Epithelial cell of esophagus (primary cell): ENCODE results near the gene STK32B.
"Not testable (repeated sequence)": the region's sequence is repeated elsewhere in the genome, so short reads cannot be mapped to it uniquely, and the experiment has no call there.

Experiments used
- DNase-seq: peaks from one replicate; pipeline ENCODE4 v3.0.0; 2010; ENCODE audit warnings: low read depth
- H3K4me3 ChIP-seq: 2 replicates; pipeline ENCODE4 v1.5.1; 2011; ENCODE audit warnings: mild to moderate bottlenecking, low read length, control low read depth
- TF ChIP-seq, protein P1 (sequence below): IDR thresholded peaks from 2 replicates; pipeline ENCODE4 v1.5.1; 2011; ENCODE audit warnings: low read depth, mild to moderate bottlenecking, low read length, control low read depth, inconsistent platforms; ENCODE audit not compliant: insufficient read depth; ENCODE audit errors: missing control alignments

Gene STK32B

DNA sequence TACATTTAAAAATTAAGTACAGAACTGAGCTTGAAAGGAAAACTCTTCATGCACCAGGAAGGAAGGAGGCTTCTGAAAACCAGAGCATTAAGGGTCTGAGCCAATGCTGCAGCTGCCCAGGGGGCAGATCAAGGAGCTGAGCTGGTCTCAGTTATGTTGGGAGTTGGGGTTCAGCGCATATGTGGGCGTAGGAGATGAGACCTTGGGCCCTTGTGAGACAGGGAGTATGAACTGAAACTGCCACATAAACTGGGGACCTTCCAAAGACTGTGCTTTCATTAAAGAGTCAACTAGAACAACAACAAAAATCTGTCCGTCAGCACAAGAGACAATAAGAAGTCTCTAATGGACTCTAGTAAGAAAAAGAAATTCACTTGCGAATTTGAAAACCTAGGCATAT, 226.9 kb downstream of the STK32B start:
- H3K4me3 ChIP-seq = no peak overlapping the region
- TF ChIP-seq, protein P1, sequence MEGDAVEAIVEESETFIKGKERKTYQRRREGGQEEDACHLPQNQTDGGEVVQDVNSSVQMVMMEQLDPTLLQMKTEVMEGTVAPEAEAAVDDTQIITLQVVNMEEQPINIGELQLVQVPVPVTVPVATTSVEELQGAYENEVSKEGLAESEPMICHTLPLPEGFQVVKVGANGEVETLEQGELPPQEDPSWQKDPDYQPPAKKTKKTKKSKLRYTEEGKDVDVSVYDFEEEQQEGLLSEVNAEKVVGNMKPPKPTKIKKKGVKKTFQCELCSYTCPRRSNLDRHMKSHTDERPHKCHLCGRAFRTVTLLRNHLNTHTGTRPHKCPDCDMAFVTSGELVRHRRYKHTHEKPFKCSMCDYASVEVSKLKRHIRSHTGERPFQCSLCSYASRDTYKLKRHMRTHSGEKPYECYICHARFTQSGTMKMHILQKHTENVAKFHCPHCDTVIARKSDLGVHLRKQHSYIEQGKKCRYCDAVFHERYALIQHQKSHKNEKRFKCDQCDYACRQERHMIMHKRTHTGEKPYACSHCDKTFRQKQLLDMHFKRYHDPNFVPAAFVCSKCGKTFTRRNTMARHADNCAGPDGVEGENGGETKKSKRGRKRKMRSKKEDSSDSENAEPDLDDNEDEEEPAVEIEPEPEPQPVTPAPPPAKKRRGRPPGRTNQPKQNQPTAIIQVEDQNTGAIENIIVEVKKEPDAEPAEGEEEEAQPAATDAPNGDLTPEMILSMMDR = no peak
- DNase-seq = no peak

DNA sequence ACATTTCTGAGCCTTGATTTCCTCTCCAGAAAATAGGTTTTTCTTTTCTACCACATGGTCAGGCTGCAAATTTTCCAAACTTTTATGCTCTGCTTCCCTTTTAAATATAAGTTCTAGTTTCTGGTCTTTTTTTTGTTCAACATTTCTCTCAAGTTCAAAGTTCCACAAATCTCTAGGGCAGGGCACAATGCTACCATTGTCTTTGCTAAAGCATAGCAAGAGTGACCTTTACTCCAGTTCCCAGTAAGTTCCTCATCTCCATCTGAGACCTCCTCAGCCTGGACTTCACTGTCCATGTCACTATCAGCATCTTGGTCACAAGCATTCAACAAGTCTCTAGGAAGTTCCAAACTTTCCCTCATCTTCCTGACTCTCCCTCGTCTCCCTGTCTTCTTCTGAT, 228.8 kb downstream of the STK32B start:
- not testable (repeated sequence) for DNase-seq, H3K4me3 ChIP-seq

DNA sequence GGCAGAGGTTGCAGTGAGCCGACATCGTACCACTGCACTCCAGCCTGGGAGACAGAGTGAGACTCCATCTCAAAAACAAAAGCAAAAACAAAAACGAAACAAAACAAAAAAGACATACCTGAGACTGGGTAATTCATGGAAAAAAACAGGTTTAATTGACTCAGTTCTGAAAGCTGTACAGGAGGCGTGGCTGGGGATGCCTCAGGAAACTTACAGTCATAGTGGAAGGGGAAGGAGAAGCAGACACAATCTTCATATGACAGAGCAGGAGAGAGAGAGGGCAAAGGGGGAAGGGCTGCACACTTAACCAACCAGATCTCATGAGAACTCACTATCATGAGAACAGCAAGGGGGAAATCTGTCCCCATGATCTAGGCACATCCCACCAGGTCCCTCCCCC, 229.5 kb downstream of the STK32B start:
- TF ChIP-seq, protein P1 = no peak
- no peak overlapping the region for H3K4me3 ChIP-seq
- DNase-seq = no peak

DNA sequence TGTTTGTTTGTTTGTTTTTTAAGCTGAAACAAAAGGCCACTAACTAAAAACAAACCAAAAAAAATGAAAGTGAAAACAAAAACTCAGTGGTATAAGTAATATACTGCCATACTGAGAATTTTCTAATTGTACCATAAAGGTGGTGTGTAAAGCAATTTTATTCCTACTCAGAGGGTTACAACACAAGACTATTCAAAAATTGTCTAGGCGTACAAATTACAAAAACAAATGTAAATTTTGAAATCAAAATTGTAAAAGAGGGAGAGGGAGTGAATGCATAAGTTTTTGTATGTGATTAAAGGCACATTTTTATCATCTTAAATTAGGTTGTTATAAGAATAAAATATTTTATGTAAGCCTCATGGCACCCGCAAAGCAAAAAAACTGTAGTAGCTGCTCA, 232.6 kb downstream of the STK32B start:
- DNase-seq = no peak
- TF ChIP-seq, protein P1 = no peak
- H3K4me3 ChIP-seq = no peak overlapping the region

DNA sequence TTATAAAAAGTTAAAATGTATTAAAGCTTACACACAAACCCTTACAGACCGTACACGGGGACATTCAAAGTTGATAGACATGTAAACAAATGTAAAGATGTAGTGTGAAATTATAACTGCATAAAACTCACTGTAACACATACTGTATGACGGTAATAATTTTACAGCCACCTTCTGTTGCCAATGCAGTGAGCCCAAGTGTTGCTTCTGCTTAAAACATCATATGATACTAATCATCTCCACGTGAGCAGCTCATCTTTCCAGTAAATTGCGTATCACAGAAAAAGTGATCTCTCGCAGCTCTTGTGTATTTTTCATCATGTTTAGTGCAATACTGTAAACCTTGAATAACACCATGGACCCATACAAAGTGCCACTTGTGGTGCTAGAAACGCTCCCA, 233.2 kb downstream of the STK32B start:
- TF ChIP-seq, protein P1 = no peak
- no peak overlapping the region for H3K4me3 ChIP-seq
- no peak for DNase-seq

DNA sequence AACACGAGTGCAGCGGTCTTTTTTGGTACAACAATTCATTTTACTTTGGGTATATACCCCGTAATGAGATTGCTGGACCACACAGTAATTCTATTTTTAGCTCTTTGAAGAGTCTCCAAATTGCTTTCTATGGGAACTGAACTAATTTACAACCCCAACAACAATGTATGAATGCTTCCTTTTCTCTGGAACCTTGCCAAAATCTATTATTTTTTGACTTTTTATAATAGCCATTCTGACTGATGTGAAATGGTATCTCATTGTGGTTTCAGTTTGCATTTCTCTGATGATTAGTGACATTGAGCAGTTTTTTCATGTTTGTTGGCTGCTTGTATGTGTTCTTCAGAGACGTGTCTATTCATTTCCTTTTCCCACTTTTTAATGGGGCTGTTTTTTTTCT, 240.8 kb downstream of the STK32B start:
- no peak overlapping the region for H3K4me3 ChIP-seq
- TF ChIP-seq, protein P1 = no peak
- DNase-seq = no peak

DNA sequence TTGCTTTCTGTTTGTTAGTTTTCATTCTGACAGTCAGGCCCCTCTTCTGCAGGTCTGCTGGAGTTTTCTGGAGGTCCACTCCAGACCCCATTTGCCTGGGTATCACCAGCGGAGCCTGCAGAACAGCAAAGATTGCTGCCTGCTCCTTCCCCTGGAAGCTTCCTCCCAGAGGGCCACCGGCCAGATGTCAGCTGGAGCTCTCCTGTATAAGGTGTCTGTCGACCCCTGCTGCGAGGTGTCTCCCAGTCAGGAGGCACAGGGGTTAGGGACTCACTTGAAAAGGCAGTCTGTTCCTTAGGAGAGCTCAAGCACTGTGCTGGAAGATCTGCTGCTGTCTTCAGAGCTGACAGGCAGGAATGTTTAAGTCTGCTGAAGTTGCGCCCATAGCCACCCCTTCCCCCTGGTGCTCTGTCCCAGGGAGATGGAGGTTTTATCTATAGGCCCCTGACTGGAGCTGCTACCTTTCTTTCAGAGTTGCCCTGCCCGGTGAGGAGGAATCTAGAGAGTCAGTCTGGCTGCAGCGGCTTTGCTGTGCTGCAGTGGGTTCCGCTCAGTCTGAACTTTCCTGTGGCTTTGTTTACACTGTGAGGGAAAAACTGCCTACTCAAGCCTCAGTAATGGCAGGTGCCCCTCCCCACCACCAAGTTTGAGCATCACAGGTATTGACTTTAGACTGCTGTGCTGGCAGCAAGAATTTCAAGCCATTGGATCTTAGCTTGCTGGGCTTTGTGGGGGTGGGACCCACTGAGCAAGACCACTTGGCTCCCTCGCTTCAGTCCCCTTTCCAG, 246.9 kb downstream of the STK32B start:
- not testable (repeated sequence) for H3K4me3 ChIP-seq, DNase-seq

DNA sequence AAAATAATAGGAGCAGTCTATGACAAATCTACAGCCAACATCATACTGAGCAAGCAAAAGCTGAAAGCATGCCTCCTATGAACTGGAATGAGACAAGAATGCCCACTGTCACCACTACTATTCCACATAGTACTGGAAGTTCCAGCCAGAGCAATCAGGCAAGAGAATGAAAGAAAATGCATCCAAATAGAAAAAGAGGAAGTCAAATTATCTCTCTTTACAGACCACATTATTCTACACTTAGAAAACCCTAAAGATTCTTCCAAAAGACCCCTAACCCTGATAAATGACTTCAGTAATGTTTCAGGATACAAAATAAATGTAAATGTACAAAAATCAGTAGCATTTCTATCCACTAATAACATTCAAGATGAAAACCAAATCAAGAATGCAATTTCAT, 249.0 kb downstream of the STK32B start:
- TF ChIP-seq, protein P1 = no peak
- H3K4me3 ChIP-seq = no peak overlapping the region
- DNase-seq = no peak
